Measurements from ENCODE around the gene RASGRP3.

Gene RASGRP3

DNA sequence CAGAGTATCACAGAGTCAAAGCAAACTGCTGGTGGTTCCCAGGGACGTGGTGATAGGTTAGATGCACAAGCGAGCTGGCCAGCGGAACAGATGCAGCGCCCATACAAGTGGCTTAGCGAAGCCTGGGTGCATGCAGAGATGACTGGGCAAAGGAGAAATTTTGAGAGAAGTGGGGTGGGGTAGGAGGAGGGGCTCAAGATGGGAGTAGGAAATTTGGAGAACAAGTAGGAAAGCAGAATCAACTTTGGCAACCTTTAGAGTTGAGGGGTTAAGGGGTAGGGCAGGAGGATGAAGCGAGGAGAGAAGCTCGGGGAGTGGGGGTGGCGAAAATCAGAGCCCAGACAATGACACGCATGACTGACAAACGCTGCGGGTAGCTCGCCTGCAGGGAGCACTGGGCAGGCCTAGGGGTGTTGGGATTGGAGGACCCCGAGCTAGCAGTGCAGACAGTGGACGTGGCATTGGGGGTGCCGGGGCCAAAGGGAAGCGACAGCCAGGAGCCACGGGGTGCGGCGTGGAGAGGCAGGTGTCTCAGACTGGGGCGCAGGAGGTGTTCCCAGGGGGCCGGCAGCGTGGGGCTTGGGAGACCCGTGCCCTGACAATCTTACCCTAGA, 122.2 kb downstream of the RASGRP3 start:
- ATAC-seq (peak; percentile 72), DNase-seq (ENCODE audit: low spot score in 2 of 2) (peak; percentile 26 to 75)
- H3K4me1 Mint-ChIP-seq: peaks cover 21% of the 10 kb centered on the region
- H3K4me3 Mint-ChIP-seq: peak overlapping the region; percentile 97
- H3K9me3 Mint-ChIP-seq: no peaks in the 10 kb centered on the region
- peak overlapping the region; percentile 96 for H3K27ac Mint-ChIP-seq
- peaks cover 35% of the 10 kb centered on the region for H3K36me3 Mint-ChIP-seq

DNA sequence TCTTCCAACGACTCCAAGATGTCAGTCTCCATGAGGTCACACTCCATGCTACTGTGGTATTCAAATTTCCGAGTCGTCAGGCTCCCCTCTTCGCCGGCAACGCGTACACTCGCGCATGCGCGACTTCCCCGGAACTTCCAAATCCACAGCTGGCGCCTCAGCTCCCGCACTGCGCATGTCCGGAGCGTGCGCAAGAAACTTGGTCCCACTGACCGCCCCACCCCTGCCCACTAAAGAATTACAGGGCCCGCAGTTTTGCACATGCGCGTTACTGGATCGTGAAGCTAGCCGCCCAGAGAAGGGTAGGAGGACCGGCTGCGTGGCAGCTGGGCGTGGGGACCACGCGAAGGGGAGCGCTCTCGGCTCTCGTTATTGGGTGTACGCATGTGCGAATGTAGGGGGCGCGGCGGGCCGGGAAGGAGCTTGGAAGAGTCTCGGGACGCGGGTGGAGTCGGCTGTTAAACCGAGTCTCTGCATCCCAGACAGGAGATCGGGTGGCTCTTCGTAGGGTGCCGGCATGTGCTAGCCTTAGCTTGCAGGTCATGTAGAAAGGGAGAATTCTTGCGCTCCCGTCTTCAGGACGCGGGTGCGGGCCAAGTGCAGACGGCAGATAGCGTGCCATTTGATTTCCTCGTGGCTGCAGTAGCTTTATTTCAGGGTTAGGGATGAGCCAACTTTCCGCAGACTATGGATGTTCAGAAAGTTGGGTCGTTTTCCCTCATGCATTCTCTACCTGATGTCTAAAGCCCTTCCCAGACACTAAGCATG, 122.9 kb downstream of the RASGRP3 start, which contains the start of gene FAM98A:
Gene FAM98A, minus strand, starts transcription at position 125 of the 768 bp plus-strand sequence. Its CDS starts 78 bp downstream, at position 47.
- H3K36me3 Mint-ChIP-seq: peaks cover 28% of the 10 kb centered on the region
- peak; percentile 94 for ATAC-seq
- H3K9me3 Mint-ChIP-seq: no peaks in the 10 kb centered on the region
- H3K4me3 Mint-ChIP-seq: peak within 1 kb of the TSS; percentile 97
- H3K27ac Mint-ChIP-seq: peak within 1 kb of the TSS; percentile 96
- peaks cover 15% of the 10 kb centered on the region for H3K4me1 Mint-ChIP-seq
- peak; percentile 96 to 99 for DNase-seq (ENCODE audit: low spot score in 2 of 2)

DNA sequence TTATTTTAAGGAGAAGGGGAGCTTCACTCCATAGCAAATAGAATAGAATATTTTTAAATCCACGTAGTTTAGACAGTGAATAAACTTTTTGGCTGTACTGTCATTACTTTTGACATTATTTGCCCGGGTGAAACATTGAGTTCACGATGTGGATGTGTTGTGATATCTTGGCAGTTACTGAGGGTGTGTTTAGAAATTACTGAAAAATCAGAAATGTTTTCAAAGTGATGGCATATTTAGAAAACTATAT, 123.4 kb downstream of the RASGRP3 start:
- DNase-seq (ENCODE audit: low spot score in 2 of 2): no peak
- Mint-ChIP-seq H3K36me3 (peaks cover 23% of the 10 kb centered on the region), H3K4me3 (peak overlapping the region; percentile 97), H3K27ac (peak overlapping the region; percentile 96), H3K9me3 (no peaks in the 10 kb centered on the region), H3K4me1 (peaks cover 15% of the 10 kb centered on the region)
- no peak for ATAC-seq

DNA sequence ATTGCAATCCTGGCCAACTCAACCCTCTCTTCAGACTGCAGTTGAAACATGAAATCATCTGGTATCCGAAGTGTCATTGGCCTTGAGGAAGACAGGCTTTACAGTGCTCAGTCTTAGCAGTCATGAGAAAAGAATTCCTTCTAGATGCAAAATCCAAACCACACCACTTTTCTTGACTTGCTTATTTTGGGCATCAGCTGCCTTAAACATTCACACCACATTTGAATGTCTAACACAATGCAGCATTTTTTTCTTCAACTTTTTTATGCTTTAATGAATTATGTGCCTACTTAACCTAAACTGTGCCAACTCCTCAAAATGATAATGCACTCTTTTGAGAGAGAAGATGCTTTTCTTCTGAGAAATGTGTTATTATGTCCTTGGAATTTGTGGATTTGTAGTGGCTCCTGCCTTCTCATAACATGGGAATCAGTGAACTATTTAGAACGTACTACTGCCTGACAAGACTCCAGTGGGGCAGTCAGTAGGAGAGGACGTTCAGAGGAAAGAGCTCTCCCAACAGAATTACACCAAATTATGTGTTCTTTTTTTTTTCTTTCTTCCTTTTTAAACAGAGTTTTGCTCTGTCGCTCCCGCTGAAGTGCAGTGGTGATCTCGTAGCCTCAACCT, 125.9 kb downstream of the RASGRP3 start:
- H3K9me3 Mint-ChIP-seq: no peaks in the 10 kb centered on the region
- no peak overlapping the region for H3K27ac Mint-ChIP-seq
- H3K4me1 Mint-ChIP-seq: peaks cover 15% of the 10 kb centered on the region
- ATAC-seq (no peak), DNase-seq (ENCODE audit: low spot score in 2 of 2) (no peak)
- H3K4me3 Mint-ChIP-seq: no peak overlapping the region
- peaks cover 17% of the 10 kb centered on the region for H3K36me3 Mint-ChIP-seq

DNA sequence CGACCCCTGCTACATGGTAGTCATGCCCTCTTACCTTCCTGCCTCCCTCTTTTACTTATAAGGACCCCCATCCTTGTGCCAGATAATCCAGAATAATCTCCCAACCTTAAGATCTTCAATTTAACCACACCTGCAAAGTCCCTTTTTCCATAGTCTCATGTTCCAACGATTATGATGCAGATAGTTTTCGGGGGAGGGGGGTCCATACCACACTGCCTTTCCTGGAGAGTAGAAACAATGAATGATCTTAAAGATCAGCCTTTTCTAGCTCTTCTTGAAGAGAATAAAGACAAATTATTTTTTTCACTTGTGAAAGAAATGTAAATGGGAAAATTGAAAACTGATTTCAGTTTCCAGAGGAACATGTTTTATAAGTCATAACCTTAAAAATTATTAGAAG, 127.0 kb downstream of the RASGRP3 start:
- Mint-ChIP-seq H3K4me3 (no peak overlapping the region), H3K36me3 (peaks cover 14% of the 10 kb centered on the region), H3K9me3 (no peaks in the 10 kb centered on the region), H3K27ac (no peak overlapping the region), H3K4me1 (peaks cover 9% of the 10 kb centered on the region)
- DNase-seq (ENCODE audit: low spot score in 2 of 2): no peak
- ATAC-seq: no peak

DNA sequence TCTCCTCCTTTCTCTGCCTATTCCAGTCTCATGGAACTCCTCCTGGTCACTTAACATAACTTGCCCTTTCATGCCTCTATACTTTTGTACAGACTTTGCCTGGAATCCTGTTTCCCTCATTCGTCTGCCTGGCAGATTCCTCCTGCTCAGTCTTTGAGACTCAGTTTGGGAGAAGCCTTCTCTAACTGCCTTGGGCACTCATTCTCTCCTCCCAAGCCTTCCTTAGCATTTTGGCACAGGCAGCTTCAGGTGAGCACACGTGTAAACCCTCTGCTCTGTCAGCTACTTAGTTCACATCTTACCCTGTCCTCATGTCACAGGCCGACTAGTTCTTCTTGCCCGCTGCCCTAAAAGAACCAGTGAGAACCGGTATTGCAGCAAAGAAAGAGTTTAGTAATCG, 128.6 kb downstream of the RASGRP3 start:
- Mint-ChIP-seq H3K4me3 (no peak overlapping the region), H3K9me3 (no peaks in the 10 kb centered on the region), H3K4me1 (no peaks in the 10 kb centered on the region), H3K27ac (no peak overlapping the region), H3K36me3 (no peaks in the 10 kb centered on the region)
- DNase-seq (ENCODE audit: low spot score in 2 of 2) (peak in 1 of 2 donors; percentile 29), ATAC-seq (no peak)

DNA sequence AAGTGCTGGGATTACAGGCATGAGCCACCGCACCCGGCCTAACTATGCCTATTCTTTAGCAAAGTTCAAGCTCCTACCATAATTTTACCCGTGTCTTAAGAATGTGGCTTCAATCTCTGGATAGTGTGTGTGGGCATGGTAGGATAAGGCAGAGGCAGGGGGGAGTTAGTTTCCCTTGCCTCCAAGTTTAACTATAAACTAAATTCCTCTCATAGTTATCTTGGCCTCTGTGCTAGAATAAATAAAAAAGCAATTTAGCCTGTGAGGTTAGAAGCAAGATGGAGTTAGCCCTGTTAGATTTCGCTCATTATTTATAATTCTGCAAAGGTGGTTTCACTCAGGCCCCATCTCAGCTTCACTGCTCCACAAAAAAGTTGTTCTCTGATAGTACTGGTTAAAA, 129.7 kb downstream of the RASGRP3 start:
- ATAC-seq (no peak), DNase-seq (ENCODE audit: low spot score in 2 of 2) (no peak)
- no peaks in the 10 kb centered on the region for H3K36me3 Mint-ChIP-seq
- no peaks in the 10 kb centered on the region for H3K4me1 Mint-ChIP-seq
- no peaks in the 10 kb centered on the region for H3K9me3 Mint-ChIP-seq
- no peak overlapping the region for H3K4me3 Mint-ChIP-seq
- no peak overlapping the region for H3K27ac Mint-ChIP-seq

DNA sequence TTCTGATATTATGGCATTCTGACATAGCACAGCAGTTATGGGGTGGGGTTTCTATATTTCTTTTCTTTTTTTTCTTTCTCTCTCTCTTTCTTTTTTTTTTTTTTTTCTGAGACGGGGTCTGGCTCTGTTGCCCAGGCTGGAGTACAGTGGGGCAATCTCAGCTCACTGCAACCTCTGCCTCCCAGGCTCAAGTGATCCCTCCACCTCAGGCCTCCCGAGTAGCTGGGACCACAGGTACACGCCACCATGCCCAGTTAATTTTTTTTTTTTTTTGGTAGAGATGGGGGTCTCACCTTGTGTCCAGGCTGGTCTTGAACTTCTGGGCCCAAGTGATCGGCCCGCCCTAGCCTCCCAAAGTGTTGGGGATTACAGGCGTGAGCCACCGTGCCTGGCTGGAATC, 130.2 kb downstream of the RASGRP3 start:
- Mint-ChIP-seq H3K27ac (no peak overlapping the region), H3K9me3 (no peaks in the 10 kb centered on the region), H3K4me3 (no peak overlapping the region), H3K36me3 (no peaks in the 10 kb centered on the region), H3K4me1 (no peaks in the 10 kb centered on the region)
- no peak for ATAC-seq
- no peak for DNase-seq (ENCODE audit: low spot score in 2 of 2)

DNA sequence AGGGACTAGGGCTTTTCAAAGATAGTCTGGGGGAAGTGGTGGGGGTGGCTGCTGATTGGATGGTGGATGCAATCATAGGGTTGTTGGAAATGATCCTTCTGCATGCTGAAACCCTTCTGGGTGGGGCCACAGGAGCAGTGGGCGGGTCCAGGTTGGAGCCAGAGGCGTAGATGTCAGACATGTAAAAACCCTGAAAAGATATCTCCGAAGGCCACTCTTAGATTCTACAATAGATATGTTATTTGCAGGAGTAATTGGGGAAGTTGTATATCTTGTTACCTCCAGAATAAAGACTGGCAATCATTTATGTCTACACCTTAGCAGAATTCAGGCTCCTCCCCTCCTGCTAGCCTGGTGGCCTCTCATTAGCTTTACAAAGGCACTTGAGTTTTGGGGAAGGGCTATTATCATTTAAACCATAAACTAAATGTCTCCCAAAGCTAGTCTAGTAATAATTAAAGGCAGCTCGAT, 130.8 kb downstream of the RASGRP3 start:
- ATAC-seq (no peak), DNase-seq (ENCODE audit: low spot score in 2 of 2) (peak in 1 of 2 donors; percentile 20)
- Mint-ChIP-seq H3K4me3 (no peak overlapping the region), H3K27ac (no peak overlapping the region), H3K36me3 (no peaks in the 10 kb centered on the region), H3K4me1 (no peaks in the 10 kb centered on the region), H3K9me3 (no peaks in the 10 kb centered on the region)

DNA sequence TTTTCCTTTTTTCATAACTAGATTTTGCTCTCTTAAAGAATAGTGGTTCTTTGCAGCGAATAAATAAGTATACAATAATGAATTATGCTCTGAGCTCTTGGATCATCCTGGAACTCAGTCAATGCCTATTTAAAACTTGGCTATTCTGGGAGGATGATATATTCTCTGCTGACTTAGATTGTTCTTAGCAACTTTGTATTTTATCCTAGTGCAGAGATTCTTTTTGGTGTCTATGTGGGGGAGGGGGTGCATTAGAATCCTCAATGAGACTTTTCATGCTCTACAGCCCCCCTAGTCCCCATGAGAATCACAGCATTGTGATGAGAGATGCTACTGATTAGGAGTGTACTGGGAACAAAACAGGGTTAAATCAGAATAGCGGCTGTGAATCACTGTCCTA, 131.5 kb downstream of the RASGRP3 start:
- Mint-ChIP-seq H3K27ac (no peak overlapping the region), H3K36me3 (no peaks in the 10 kb centered on the region), H3K4me3 (no peak overlapping the region), H3K9me3 (no peaks in the 10 kb centered on the region), H3K4me1 (no peaks in the 10 kb centered on the region)
- ATAC-seq (no peak), DNase-seq (ENCODE audit: low spot score in 2 of 2) (no peak)

DNA sequence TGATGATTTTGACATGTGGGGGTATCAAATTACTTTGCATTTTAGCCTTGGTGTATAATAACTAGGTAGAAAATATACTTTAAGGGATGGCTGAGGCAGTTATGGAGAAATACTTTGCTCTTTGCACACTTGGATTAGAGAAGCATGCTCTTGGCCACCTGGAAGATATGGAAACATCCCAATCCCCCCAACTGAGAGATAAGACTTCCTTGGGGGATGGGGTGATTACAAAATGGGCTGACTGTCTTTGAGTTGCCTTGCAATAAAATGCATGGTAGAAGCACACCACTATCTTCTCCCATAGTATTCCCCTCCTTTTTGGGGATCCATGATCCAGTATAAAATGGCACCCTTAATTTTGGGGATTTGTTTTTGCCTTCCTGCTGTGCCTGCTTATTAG, 137.7 kb downstream of the RASGRP3 start:
- ATAC-seq (no peak), DNase-seq (ENCODE audit: low spot score in 2 of 2) (no peak)
- H3K27ac Mint-ChIP-seq: no peak overlapping the region
- H3K4me1 Mint-ChIP-seq: no peaks in the 10 kb centered on the region
- H3K9me3 Mint-ChIP-seq: peaks cover 8% of the 10 kb centered on the region
- H3K4me3 Mint-ChIP-seq: no peak overlapping the region
- H3K36me3 Mint-ChIP-seq: no peaks in the 10 kb centered on the region

All from stimulated activated effector memory CD8-positive, alpha-beta T cell treated with anti-CD3 and anti-CD28 coated beads, Interleukin-12 subunit alpha, Interleukin-12 subunit beta, amount 100 ng/mL, for 72 hours (primary cell).